ENCODE measurements around the gene GNB4.

The GNB4 gene

GRCh38 chr3:179451265-179452175, at the start of gene GNB4:
Gene GNB4, minus strand, starts transcription at chr3:179451470. Its CDS starts 25,270 bp downstream, at chr3:179426200.
- peak; percentile 55 for DNase-seq

- no peak for DNase-seq
Measured at GRCh38 chr3:179495483-179495882, 44.2 kb upstream of the GNB4 start.

- DNase-seq, result no peak
Measured at GRCh38 chr3:179493260-179493659, 42.0 kb upstream of the GNB4 start.

- no peak for DNase-seq
Measured at GRCh38 chr3:179488213-179488612, 36.9 kb upstream of the GNB4 start.

- no peak for DNase-seq
Measured at GRCh38 chr3:179486806-179487205, 35.5 kb upstream of the GNB4 start.

- no peak for DNase-seq
Measured at GRCh38 chr3:179482857-179483256, 31.6 kb upstream of the GNB4 start.

- no peak for DNase-seq
Measured at GRCh38 chr3:179476215-179476614, 24.9 kb upstream of the GNB4 start.

GRCh38 chr3:179474480-179474879, 23.2 kb upstream of the GNB4 start:
- no peak for DNase-seq

- DNase-seq, result no peak
Measured at GRCh38 chr3:179473565-179473964, 22.3 kb upstream of the GNB4 start.

- no peak for DNase-seq
Measured at GRCh38 chr3:179464323-179465092, 13.2 kb upstream of the GNB4 start.

GRCh38 chr3:179463319-179463718, 12.0 kb upstream of the GNB4 start:
- no peak for DNase-seq

- DNase-seq, result no peak
Measured at GRCh38 chr3:179460260-179460659, 9.0 kb upstream of the GNB4 start.

GRCh38 chr3:179455954-179456353, 4.7 kb upstream of the GNB4 start:
- no peak for DNase-seq

- DNase-seq, result no peak
Measured at GRCh38 chr3:179454887-179455286, 3.6 kb upstream of the GNB4 start.

GRCh38 chr3:179453967-179454366, 2.7 kb upstream of the GNB4 start:
- no peak for DNase-seq

GRCh38 chr3:179452872-179453271, 1.6 kb upstream of the GNB4 start:
- no peak for DNase-seq

GRCh38 chr3:179452176-179452564, 900 bp upstream of the GNB4 start:
- no peak for DNase-seq

GRCh38 chr3:179450901-179451264, 387 bp downstream of the GNB4 start:
- DNase-seq, result peak; percentile 1

GRCh38 chr3:179450261-179450701, 989 bp downstream of the GNB4 start:
- DNase-seq, result no peak

GRCh38 chr3:179449636-179450035, 1.6 kb downstream of the GNB4 start:
- no peak for DNase-seq

GRCh38 chr3:179447251-179447650, 4.0 kb downstream of the GNB4 start:
- DNase-seq, result no peak

GRCh38 chr3:179446501-179446900, 4.8 kb downstream of the GNB4 start:
- DNase-seq, result no peak

- no peak for DNase-seq
Measured at GRCh38 chr3:179438841-179439240, 12.4 kb downstream of the GNB4 start.

- DNase-seq, result no peak
Measured at GRCh38 chr3:179436517-179436916, 14.8 kb downstream of the GNB4 start.

Data from NCI-H1092 (cell line).